BJ (cell line): Measurements from ENCODE around the gene PHACTR1. TPM values are rescaled to one million over a fixed set of nuclear protein-coding genes. Genes with fewer than 3 reads are reported as not detected.

Source experiments
- CTCF ChIA-PET: fragments of 350-600 bp; formaldehyde crosslinking; extraction: SDS; loops from one replicate; lab custom pipeline; 2021; ENCODE audit warnings: antibody characterized with exemption, inconsistent platforms; lab: Yijun Ruan, JAX
- POLR2A ChIA-PET: fragments of 300-600 bp; sonication (Branson Sonifier 250); formaldehyde crosslinking; extraction: SDS; loops from one replicate; lab custom pipeline; 2021; ENCODE audit warnings: antibody characterized with exemption; lab: Charles Lee
- DNase-seq: peaks from one replicate; pipeline ENCODE4 v3.0.0-alpha.2; 2011; ENCODE audit warnings: low read depth
- H3K27me3 ChIP-seq: 2 replicates; pipeline ENCODE4 v1.6.0; 2011; ENCODE audit warnings: low read length; ENCODE audit not compliant: control insufficient read depth, insufficient read depth
- H3K36me3 ChIP-seq: 2 replicates; pipeline ENCODE4 v1.5.1; 2011; ENCODE audit warnings: low read length; ENCODE audit not compliant: control insufficient read depth, insufficient read depth
- H3K4me3 ChIP-seq: 2 replicates; pipeline ENCODE4 v1.5.1; 2011; ENCODE audit warnings: low read depth, mild to moderate bottlenecking, control low read depth, low read length
- polyA plus RNA-seq: library from polyadenylated mRNA; depleted of rRNA; stranded (reverse); fragments of >200 nt; gene quantifications from 2 replicates; pipeline ENCODE4 v1.2.3, GENCODE V29; 2011
- TF ChIP-seq, protein P1 (sequence below): IDR thresholded peaks from 2 replicates; pipeline ENCODE4 v1.5.1; 2011; ENCODE audit warnings: low read depth, mild to moderate bottlenecking, control low read depth, inconsistent platforms, low read length, moderate library complexity; ENCODE audit not compliant: insufficient read depth

The PHACTR1 gene
- polyA plus RNA-seq, 1 experiment: 0.40 TPM

DNA sequence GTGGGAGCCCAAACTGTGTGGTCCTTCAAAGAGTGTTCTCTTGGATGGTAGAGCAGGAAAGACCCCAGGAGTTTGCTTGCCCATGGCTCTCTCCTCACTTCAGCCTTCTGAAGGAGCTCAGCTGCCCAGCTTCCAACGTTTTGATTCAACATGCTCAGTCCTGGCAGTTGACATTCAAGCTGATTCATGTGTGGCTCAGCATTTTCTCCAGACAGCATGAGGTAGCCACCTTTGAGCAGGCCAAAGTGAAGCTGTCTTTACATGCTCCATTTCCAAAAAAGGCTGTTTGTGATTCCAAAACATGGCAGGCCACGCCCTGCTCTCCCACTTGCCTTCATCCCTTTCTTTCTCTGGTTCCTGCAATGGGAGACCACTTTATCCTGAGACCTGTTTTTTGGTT is 331.5 kb downstream of the PHACTR1 start:
- CTCF ChIA-PET: interaction anchor here (0.6 to 1.7 kb wide), 3 partner anchors 135 to 1147 kb away, joined by 3 to 8 read pairs (median 4); no protein-coding TSS in a partner anchor
- TF ChIP-seq, protein P1, sequence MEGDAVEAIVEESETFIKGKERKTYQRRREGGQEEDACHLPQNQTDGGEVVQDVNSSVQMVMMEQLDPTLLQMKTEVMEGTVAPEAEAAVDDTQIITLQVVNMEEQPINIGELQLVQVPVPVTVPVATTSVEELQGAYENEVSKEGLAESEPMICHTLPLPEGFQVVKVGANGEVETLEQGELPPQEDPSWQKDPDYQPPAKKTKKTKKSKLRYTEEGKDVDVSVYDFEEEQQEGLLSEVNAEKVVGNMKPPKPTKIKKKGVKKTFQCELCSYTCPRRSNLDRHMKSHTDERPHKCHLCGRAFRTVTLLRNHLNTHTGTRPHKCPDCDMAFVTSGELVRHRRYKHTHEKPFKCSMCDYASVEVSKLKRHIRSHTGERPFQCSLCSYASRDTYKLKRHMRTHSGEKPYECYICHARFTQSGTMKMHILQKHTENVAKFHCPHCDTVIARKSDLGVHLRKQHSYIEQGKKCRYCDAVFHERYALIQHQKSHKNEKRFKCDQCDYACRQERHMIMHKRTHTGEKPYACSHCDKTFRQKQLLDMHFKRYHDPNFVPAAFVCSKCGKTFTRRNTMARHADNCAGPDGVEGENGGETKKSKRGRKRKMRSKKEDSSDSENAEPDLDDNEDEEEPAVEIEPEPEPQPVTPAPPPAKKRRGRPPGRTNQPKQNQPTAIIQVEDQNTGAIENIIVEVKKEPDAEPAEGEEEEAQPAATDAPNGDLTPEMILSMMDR: no peak
- no peaks in the 10 kb centered on the region for H3K27me3 ChIP-seq
- POLR2A ChIA-PET: no interaction called here
- no peak overlapping the region for H3K4me3 ChIP-seq
- no peak for DNase-seq
- no peaks in the 10 kb centered on the region; the same call in 1 of the 2 replicates for H3K36me3 ChIP-seq

DNA sequence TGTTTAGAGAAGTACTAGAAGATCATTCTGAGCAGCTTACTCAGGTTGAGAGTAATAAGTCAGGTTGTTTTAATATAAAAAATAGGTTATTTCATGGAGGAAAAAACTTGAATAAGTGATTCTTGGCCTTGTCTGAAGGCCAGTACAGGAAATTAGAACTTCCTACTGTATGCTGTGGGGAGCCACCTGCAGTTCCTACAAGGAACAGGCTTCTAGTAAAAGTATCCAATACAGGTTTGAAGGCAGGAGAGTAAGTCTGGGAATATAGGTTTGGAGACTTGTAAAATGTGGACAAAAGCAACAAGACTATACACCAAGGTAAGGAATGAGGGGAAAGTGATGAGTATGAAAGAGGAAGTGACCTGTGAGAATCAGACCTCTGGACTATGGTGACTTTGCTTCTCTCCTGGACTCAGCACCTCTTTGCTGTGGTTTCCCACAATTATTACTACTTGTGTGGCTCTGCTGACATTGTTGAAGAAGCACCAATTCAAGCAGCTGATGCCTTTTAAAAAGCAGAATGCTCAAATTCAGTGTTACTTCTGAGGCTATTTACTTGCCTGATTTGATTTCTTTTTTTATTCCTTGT is 333.2 kb downstream of the PHACTR1 start:
- DNase-seq: no peak
- Histone ChIP-seq H3K36me3 (no peaks in the 10 kb centered on the region; the same call in 1 of the 2 replicates), H3K27me3 (no peaks in the 10 kb centered on the region), H3K4me3 (no peak overlapping the region)
- CTCF ChIA-PET: no interaction called here
- TF ChIP-seq, protein P1: peak; percentile 14; the same call in 1 of the 2 replicates
- POLR2A ChIA-PET: no interaction called here

DNA sequence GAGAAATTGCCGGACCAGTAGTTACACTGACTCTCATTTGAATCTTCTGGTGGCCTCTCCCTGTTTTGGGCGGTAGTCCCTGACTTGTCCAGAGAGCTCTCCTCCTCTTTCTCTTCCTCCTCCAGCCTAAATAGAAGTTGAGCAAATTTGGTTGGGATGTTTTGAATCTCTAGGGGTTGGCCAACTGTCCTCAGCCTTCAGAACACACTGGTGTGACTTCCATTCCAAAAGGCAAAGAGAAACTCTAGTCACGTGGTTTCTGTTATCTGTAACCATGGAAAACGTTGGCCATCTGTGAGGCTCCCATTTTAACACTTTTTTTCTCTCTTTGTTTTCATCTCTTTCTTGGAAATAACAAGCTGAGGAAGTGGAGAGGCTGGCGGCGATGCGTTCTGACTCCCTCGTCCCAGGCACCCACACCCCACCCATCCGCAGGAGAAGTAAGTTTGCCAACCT is 336.5 kb downstream of the PHACTR1 start:
- DNase-seq: no peak
- H3K4me3 ChIP-seq: no peak overlapping the region
- no peaks in the 10 kb centered on the region for H3K27me3 ChIP-seq
- no peaks in the 10 kb centered on the region; the same call in 1 of the 2 replicates for H3K36me3 ChIP-seq
- ChIA-PET CTCF (interaction anchor here (1.5 kb wide), 1 partner anchor 11 kb away, joined by 5 read pairs; no protein-coding TSS in a partner anchor), POLR2A (no interaction called here)
- TF ChIP-seq, protein P1: no peak

DNA sequence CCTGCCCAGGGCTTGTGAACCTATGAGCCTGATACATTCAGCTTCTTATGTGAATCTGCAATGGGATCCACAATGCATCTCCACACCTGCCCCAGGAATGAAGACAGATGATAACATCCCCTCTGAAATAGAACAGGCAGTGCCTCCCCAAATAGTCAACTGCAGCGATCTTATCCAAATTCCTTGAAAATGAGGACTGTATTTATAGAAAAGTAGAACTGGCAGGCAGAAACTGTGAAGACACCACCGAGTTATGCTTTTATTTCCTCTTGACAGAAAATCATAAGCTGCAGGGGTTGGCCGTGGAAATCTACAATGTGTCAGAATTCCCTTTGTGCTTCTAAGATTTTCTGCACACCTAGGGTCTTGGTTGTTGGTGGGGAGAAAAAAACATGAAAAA is 341.5 kb downstream of the PHACTR1 start:
- H3K36me3 ChIP-seq: no peaks in the 10 kb centered on the region
- ChIA-PET CTCF (no interaction called here), POLR2A (no interaction called here)
- no peak overlapping the region for H3K4me3 ChIP-seq
- TF ChIP-seq, protein P1: no peak
- DNase-seq: no peak
- no peaks in the 10 kb centered on the region for H3K27me3 ChIP-seq

DNA sequence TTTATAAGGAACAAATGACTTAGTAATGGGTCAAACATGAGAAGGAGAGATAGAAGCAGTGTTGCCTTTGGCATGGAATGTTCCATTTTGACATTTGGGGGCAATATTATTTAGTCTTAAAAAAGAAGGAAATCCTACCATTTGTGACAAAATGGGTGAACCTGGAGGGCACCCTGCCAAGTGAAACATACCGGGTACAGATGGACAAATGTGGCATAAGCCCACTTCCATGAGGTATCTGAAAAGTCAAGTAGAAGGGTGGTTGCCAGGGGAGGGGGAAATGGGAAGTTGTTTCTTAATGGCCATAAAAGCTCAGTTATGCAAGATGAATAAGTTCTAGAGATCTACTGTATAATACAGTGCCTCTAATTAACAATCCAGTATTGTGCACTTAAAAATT is 342.5 kb downstream of the PHACTR1 start:
- DNase-seq: no peak
- H3K36me3 ChIP-seq: no peaks in the 10 kb centered on the region
- H3K27me3 ChIP-seq: no peaks in the 10 kb centered on the region
- CTCF ChIA-PET: no interaction called here
- POLR2A ChIA-PET: no interaction called here
- TF ChIP-seq, protein P1: no peak
- no peak overlapping the region for H3K4me3 ChIP-seq
